Right kidney (tissue), 1 donor: ENCODE results near the gene MESP1.

Experiments used
- DNase-seq: peaks from one replicate; pipeline ENCODE4 v3.0.0-alpha.2; 2016

Gene MESP1

GRCh38 chr15:89759835-89760234, 8.8 kb upstream of the MESP1 start:
- no peak for DNase-seq

- DNase-seq: no peak
Observed at GRCh38 chr15:89758981-89759380, 7.9 kb upstream of the MESP1 start.

GRCh38 chr15:89758283-89758682, 7.2 kb upstream of the MESP1 start:
- no peak for DNase-seq

GRCh38 chr15:89756897-89757296, 5.8 kb upstream of the MESP1 start:
- no peak for DNase-seq

GRCh38 chr15:89755701-89756100, 4.7 kb upstream of the MESP1 start:
- DNase-seq: no peak

GRCh38 chr15:89754361-89755154, 3.5 kb upstream of the MESP1 start:
- no peak for DNase-seq

- no peak for DNase-seq
Observed at GRCh38 chr15:89753855-89754254, 2.8 kb upstream of the MESP1 start.

GRCh38 chr15:89751748-89752147, 699 bp upstream of the MESP1 start:
- DNase-seq: no peak

- DNase-seq: peak; percentile 61
Observed at GRCh38 chr15:89749951-89750559, 994 bp downstream of the MESP1 start.

GRCh38 chr15:89749526-89749925, 1.5 kb downstream of the MESP1 start:
- no peak for DNase-seq

GRCh38 chr15:89749054-89749453, 2.0 kb downstream of the MESP1 start:
- no peak for DNase-seq

- no peak for DNase-seq
Observed at GRCh38 chr15:89747708-89748682, 3.1 kb downstream of the MESP1 start.

- no peak for DNase-seq
Observed at GRCh38 chr15:89746386-89746780, 4.7 kb downstream of the MESP1 start.

- DNase-seq: no peak
Observed at GRCh38 chr15:89745768-89746167, 5.3 kb downstream of the MESP1 start.

- DNase-seq: no peak
Observed at GRCh38 chr15:89745131-89745530, 5.9 kb downstream of the MESP1 start.

- no peak for DNase-seq
Observed at GRCh38 chr15:89743594-89743993, 7.5 kb downstream of the MESP1 start.

GRCh38 chr15:89743011-89743410, 8.0 kb downstream of the MESP1 start:
- DNase-seq: no peak

- DNase-seq: no peak
Observed at GRCh38 chr15:89740137-89740536, 10.9 kb downstream of the MESP1 start.

GRCh38 chr15:89735773-89736172, 15.3 kb downstream of the MESP1 start:
- DNase-seq: no peak

- DNase-seq: no peak
Observed at GRCh38 chr15:89732451-89733172, 18.4 kb downstream of the MESP1 start.

- DNase-seq: no peak
Observed at GRCh38 chr15:89731275-89731674, 19.8 kb downstream of the MESP1 start.

GRCh38 chr15:89728254-89728653, 22.8 kb downstream of the MESP1 start:
- DNase-seq: no peak
